GM18858 (cell line): ENCODE results near the gene USP20.

Experiments
- ATAC-seq: cut with Tn5 transposase; IDR thresholded peaks from one replicate; pipeline ENCODE4 v1.9.1; 2021; ENCODE audit not compliant: unreplicated experiment

USP20 gene

DNA sequence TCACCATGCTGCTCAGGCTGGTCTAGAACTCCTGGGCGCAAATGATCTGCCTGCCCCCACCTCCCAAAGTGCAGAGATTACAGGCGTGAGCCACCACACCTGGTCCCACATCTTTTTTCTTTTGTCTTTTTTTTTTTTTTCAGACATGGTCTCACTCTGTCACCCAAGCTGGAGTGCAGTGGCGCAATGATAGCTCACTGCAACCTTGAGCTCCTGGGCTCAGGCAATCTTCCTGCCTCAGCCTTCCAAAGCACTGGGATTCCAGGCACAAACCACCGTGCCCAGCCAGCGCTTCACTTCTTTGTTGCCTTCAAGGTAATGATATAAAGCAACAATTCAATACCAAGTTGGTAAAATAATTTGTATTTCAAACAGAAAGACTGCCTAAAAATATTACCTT is 78.8 kb downstream of the USP20 start:
- no peak for ATAC-seq

DNA sequence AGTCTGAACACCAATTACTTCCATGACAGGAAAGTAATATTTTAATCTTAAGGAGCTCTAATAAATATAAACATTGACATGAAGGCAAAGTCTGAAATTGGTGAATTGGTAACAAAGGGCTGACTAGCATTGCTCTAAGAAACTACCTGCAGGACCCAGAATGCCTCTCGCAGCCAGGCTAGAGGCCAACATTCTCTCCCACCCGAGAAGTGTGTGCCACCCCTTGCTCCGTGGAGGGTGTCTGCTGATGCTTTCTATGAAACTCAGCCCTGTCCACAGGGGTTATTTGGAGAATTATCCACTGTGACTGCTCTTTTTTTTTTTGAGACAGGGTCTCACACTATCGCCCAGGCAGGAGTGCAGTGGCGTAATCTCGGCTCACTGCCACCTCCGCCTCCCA is 81.4 kb downstream of the USP20 start:
- no peak for ATAC-seq

DNA sequence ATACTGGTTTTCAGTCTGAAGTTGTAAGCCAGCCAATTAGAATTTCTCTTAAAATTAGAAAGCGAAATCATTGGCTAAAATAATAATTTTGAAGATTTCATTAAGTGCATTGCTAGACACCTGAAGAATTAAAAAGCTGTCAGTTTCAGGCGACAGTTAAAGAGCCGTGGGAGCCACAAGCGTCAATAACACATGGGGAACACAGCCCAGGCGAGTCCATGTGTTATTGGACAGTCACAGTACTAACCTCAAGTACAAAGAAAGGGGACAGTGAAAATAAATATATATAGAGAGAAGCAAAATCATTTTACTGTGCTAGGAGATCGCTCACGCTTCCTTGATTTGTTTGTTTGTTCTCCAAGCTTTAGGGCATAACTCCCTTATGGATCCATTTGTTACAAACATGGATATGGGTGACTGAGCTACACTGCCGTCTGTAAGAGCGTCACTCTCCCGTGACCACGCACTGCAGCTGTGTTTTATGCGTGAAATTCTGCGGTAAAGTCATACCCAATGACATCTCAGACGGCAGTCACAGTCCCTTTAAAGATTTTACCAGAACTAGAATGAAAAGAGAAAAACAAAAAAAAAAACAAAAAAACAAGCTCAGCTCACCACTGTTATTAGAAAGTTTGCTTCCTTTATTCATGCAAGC is 83.2 kb downstream of the USP20 start:
- no peak for ATAC-seq

DNA sequence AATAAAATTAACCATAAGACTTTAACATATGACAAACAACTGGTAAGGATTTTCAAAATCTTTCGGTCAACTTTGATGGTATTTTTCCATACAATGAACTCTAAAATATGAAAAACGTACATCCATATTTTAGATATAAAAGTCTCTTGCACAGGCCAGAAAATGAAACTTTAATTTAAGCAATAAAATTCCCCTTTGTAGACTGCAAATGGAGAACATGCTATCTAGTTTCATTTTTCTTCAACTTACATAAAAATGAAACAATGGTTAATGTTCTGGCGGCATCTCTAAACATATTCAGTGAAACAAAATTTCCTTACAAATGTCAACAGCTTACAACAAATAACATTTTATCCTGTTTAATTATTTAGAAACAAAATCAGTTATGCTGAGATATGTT is 84.0 kb downstream of the USP20 start:
- no peak for ATAC-seq

DNA sequence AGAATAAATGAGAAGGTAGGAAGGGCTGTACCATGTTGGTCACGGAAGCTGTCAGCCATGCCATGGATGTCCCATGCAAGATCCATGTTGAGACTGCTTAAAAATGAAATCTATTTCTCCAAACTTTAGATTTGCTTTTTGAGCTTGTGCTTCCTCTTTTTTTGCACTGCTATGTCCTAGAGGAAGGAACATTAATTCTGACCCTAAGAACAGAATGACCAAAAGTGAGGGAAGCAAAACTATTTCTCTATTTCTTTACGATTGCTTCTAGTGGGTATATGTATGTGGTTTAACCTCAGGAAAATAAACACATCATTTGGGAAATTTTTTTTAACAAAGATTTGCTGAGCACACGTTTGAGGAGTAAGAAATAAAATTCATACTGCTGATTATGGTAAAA is 84.6 kb downstream of the USP20 start:
- ATAC-seq = no peak

DNA sequence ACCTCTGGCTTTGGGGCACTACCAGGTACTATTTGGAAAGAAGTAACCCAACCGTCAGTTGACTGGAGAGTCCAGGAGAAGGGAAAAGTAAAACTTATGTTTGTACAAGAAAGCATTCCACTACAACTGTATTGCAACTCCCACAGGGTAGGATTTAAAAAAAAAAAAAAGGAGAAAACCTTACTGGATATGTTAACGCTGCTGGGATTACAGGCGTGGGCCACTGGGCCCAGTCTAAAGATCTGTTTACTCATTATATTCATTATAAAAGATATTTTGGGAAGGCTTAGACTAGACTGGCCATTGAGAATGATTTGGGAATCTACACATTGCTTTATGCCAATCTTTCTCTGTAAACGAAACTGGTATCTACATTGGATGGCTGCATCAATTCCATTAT is 86.6 kb downstream of the USP20 start:
- ATAC-seq = no peak

DNA sequence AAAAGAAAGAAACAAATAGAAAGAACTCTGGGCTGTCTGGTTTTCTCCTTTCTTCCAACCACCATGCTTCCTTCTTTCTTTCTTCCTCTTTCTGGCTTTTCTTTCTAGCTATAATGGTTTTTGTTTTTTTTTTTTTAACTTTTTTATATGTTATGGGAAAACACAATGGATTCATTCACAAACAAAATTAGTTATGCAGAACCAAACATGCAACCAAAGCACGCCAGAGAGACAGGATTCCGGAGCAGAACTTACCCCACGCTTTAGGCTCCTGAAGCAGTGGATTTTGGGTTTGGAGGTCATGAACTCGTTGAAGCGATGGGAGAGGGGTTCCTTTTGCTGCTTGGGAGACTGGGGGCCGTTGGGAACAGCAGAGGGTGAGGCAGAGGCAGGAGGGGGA is 88.3 kb downstream of the USP20 start:
- no peak for ATAC-seq

DNA sequence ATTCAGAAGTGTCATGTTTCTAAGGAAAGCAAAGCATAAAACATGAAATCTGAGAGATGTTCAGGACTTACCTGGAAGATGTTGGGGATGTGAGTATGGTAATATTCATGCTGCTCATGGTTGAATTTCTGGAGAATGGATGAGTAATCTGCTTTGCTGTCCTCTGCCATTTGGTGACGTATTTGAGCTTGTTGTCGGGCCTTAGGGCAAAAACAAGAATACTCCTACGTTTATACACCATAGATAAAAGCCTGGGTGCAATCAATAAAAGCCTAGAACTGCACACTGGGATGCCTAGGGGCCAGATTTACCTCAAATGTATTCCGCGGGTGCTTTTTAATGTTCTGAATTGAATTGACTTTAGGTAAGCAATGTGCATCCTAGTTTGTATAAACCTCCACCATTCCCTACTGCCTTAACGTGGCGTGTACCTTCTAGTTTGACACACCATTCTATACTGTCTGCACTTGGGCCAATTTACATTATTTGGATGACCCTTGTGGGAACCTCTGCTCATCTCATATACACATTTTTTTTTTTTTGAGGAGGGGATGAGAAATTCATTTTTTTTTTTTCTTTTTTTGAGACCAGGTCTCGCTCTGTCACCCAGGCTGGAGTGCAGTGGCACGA is 94.4 kb downstream of the USP20 start:
- ATAC-seq = no peak

DNA sequence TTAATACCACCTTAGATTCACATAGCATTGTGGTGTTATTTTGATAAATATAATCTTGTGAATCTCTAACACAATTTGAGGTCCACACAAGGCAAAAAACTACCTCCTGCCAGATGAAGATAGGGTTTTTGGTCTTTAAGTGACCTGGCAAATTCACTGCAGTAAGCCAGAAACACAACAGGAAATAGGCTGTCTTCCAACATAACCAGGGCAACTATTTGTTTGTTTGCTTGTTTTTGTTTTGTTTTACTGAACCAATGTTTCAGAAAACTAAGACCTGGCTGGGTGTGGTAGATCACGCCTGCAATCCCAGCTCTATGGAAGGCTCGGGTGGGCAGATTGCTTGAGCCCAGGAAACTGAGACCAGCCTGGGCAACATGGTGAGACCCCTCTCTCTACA is 95.5 kb downstream of the USP20 start:
- ATAC-seq = no peak
